ENCODE results near the gene KLRB1.
"Not testable (repeated sequence)": the region's sequence is repeated elsewhere in the genome, so short reads cannot be mapped to it uniquely, and the experiment has no call there.

Gene KLRB1

DNA sequence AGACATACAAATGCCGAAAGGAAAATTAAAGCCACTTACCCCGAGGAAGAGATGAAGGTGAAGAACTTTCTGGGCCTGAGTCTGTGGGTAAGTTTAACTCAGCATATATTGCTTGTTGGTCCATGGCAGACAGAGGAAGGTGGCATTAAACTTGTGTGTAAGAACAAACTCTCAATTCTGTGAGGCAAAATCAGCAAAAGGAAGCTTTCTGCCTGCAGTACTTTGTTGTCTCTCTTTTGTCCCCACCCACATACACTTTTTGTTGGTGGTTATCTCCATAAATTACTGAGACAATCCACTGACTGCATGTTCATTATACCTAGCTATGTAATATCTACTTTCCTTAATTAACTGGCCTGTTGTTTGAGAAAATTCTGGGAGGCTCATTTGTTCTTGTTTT, at the start of gene KLRB1:
TSS of gene KLRB1 (minus strand) at position 201 of the 400 bp plus-strand sequence. CDS start at position 124, 77 bp downstream.
- no peak for DNase-seq (ENCODE audit: low read depth)

DNA sequence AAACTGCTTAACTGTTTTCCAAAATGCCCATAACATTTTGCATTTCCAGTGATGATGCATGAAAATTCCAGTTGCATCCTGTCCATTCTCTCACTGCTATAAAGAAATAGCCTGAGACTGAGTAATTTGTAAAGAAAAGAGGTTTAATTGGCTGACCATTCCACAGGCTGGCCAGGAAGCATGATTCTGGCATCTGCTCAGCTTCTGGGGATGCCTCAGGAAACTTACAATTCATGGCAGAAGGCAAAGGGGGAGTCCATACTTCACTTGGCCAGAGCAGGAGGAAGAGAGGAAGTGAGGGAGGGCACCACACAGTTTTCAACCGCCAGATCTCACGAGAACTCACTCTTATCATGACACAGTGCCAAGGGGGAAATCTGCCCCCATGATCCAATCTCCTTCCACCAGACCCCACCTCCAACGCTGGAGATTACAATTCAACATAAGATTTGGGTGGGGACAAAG, 43.6 kb upstream of the KLRB1 start:
- no peak for DNase-seq (ENCODE audit: low read depth)

DNA sequence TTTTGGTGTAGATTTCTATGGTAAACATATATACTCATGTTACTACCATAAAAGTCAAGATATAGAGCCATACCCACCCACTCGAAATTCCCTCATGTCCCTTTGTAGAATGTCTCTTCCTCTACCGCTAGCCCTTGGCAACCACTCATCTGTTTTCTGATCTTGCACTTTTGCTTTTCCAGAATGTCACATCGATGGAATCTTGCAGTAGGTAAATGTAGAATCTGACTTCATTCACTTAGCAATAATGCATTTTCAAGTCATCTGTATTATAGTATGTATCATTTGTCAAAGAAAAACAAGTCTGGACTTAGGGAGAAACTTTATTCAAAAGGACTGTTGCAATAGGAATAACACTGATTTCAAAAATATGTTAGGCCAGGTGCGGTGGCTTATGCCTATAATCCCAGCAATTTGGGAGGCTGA, 42.4 kb upstream of the KLRB1 start:
- no peak for DNase-seq (ENCODE audit: low read depth)

GRCh38 chr12:9649532-9649940, 41.8 kb upstream of the KLRB1 start:
- DNase-seq (ENCODE audit: low read depth) = no peak

- no peak for DNase-seq (ENCODE audit: low read depth)
Observed at GRCh38 chr12:9648701-9649531, 41.2 kb upstream of the KLRB1 start.

- DNase-seq (ENCODE audit: low read depth) = peak; percentile 53
Observed at GRCh38 chr12:9647825-9648700, 40.3 kb upstream of the KLRB1 start.

DNA sequence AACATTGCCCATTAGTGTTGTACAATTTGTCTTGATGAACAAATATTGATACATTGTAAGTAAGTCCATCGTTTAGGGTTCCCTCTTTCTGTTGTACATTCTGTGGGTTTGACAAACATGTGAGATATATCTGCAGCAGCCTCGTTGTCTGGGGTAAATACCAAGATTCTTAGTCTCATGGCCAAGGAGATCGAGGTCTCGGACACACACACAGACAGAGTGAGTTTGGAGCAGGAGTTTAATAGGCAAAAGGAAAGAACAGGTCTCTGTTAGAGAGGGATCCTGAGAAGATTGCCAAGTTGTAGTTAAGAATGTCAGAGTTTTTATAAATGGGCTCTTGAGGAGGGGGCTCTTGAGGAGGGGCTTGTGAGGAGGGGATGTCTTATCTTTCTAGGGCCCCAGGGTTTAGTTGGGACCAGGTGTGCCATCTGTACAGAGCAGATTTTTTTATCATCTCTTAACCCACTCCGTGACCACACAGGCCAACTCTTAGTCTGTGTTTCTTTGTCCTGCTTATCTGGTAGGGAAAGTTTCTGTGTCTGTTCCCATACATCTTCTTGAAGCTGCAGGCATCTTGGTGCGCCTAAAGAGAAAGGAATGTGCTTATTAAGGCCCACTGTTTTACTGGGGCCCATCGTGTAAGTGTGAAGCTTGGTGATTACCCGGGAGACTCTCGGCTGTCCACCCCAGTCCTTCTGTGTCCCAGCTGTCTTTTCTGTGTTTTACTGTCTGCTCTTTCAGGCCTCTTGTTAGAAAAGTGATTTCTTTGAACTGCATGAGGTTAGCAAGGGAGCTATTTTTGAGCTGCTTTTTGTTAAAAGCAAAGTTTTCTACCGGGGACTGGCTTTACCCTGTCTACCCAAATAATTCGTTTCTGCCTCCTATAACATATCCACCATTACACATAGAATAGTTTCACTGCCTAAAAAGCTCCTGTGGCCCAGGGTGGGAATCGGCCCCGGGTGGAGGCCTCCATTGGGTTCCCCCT, 39.4 kb upstream of the KLRB1 start:
- DNase-seq (ENCODE audit: low read depth) = no peak

GRCh38 chr12:9644985-9645551, 37.4 kb upstream of the KLRB1 start:
- DNase-seq (ENCODE audit: low read depth) = not testable (repeated sequence)

GRCh38 chr12:9643266-9643660, 35.5 kb upstream of the KLRB1 start:
- no peak for DNase-seq (ENCODE audit: low read depth)

GRCh38 chr12:9642606-9643265, 35.0 kb upstream of the KLRB1 start:
- no peak for DNase-seq (ENCODE audit: low read depth)

- DNase-seq (ENCODE audit: low read depth) = no peak
Observed at GRCh38 chr12:9640024-9640423, 32.3 kb upstream of the KLRB1 start.

GRCh38 chr12:9636851-9637206, 29.1 kb upstream of the KLRB1 start:
- DNase-seq (ENCODE audit: low read depth) = no peak

- no peak for DNase-seq (ENCODE audit: low read depth)
Observed at GRCh38 chr12:9636150-9636850, 28.6 kb upstream of the KLRB1 start.

GRCh38 chr12:9634969-9635754, 27.4 kb upstream of the KLRB1 start:
- no peak for DNase-seq (ENCODE audit: low read depth)

GRCh38 chr12:9634177-9634803, 26.6 kb upstream of the KLRB1 start:
- peak; percentile 26 for DNase-seq (ENCODE audit: low read depth)

GRCh38 chr12:9632766-9633165, 25.1 kb upstream of the KLRB1 start:
- no peak for DNase-seq (ENCODE audit: low read depth)

DNA sequence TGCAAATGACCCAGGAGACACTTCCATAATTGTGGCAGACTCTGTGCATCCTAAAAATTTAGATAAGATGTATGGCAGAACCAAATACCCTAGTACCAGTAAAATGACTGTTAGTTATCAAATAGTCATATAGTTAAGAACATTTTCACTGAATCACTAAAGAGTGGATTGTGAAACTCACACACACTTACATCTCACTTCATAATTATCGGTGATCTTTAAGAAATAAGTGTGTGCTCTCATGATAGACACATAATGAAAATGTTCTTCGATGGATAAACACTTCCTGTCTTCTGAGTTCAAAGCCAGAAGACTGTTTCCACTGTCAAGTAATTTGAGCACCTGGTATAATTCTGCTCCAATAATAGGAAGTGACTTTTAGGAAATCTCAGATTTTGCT, 19.1 kb upstream of the KLRB1 start:
- no peak for DNase-seq (ENCODE audit: low read depth)

DNA sequence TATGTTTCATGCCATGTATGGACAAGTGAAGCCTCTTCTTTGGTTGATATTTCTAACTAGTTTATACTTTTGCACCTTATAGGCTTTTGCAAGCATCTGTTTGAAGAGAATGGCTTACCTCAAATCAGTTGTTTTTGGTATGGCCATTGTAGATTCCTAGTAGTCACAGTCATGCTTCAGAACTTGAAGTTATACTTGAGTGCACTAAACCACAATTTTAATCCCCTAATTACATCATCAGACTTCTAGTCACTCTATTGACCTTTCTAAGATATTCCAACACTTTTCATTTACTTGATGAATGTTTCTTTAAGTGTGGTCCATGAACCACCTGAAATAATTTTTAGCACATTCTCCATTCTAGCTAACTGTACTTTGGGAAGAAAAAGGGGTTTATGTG, 18.6 kb upstream of the KLRB1 start:
- no peak for DNase-seq (ENCODE audit: low read depth)

DNA sequence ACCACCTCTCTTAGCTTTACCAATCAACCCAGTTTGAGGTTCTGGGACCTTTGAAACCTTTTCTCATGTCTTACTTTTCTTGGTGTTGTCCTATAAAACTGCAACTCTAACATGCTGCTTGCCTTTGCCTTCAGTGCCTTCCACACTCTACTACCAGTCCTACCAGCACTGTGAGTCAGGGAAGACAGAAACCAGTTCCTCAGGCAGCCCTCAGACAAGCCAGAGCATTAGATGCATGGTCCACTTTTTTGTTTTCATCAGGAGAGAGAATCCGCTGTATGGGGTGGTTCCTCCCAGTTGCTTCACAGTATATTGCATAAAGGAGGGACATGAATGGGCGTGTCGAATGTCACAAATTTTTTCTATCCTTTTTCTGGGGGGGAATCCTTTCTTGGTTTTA, 17.3 kb upstream of the KLRB1 start:
- DNase-seq (ENCODE audit: low read depth) = no peak

All from fibroblast of the conjunctiva (primary cell).